GM21528 (cell line): ENCODE results near the gene IFITM1.
"Not testable (repeated sequence)": the region's sequence is repeated elsewhere in the genome, so short reads cannot be mapped to it uniquely, and the experiment has no call there.

Source experiments
- ATAC-seq: cut with Tn5 transposase; IDR thresholded peaks from one replicate; pipeline ENCODE4 v1.9.1; 2021; ENCODE audit warnings: mild to moderate bottlenecking, moderate library complexity; ENCODE audit not compliant: unreplicated experiment, low FRiP score

The IFITM1 gene

DNA sequence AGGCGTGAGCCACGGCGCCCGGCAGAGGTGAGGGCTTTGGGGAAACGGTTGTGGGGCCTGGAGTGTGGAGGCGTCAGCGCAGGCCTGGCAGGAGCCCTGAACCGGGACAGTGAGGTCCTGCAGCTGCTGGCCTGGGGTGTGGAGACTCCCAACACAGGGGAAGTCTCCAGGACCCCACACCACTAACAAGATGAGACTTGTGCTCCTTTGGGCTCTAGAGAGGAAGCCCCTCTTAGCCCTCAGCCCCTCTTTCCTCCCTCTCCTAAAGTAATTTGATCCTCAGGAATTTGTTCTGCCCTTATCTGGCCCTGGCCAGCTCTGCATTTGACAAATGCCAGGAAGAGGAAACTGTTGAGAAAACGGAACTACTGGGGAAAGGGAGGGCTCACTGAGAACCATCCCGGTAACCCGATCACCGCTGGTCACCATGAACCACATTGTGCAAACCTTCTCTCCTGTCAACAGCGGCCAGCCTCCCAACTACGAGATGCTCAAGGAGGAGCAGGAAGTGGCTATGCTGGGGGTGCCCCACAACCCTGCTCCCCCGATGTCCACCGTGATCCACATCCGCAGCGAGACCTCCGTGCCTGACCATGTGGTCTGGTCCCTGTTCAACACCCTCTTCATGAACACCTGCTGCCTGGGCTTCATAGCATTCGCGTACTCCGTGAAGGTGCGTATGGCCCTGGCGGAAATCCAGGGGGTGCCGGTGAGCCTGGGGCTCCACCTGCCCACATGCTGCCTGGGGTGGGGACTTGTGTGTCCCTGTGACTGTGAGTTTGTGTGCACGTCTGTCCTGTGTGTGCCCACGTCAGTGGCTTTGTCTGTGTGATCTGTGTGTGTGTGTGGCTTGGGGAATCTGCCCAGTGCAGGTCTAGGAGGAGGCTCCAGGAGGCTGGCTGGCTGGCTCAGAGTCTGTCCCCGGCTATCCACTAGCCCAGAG lies 5.8 kb upstream of the IFITM1 start, which contains the start of gene IFITM2:
Gene IFITM2, plus strand, starts transcription at position 51 of the 943 bp plus-strand sequence. Its CDS starts 377 bp downstream, at position 428.
- ATAC-seq: not testable (repeated sequence)

DNA sequence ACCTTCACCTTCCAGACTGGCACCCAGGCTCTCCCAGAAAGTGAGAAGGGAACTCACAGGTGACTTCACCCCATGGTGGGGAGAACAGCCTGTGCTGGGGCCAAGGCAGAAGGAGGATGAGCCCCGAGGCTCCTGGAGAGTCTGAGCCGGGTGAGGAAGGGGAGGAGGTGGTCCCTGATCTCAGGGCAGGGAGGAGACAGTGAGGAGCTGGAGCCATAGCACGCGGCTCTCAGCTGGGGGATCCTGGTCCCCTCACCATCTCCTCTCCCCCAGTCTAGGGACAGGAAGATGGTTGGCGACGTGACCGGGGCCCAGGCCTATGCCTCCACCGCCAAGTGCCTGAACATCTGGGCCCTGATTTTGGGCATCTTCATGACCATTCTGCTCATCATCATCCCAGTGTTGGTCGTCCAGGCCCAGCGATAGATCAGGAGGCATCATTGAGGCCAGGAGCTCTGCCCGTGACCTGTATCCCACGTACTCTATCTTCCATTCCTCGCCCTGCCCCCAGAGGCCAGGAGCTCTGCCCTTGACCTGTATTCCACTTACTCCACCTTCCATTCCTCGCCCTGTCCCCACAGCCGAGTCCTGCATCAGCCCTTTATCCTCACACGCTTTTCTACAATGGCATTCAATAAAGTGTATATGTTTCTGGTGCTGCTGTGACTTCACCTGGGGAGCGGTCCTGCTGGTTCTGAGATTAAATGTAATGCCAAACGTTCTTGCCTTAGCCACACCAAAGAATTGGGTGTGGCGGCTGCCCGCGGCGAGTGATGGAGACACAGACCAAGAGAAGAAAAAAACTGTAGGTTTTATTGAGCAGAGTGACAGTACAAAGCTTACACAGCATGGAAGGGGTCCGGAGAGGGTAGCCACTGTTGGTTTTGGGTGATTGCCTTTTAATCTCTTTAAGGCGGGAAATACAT lies 4.8 kb upstream of the IFITM1 start:
- ATAC-seq: not testable (repeated sequence)

DNA sequence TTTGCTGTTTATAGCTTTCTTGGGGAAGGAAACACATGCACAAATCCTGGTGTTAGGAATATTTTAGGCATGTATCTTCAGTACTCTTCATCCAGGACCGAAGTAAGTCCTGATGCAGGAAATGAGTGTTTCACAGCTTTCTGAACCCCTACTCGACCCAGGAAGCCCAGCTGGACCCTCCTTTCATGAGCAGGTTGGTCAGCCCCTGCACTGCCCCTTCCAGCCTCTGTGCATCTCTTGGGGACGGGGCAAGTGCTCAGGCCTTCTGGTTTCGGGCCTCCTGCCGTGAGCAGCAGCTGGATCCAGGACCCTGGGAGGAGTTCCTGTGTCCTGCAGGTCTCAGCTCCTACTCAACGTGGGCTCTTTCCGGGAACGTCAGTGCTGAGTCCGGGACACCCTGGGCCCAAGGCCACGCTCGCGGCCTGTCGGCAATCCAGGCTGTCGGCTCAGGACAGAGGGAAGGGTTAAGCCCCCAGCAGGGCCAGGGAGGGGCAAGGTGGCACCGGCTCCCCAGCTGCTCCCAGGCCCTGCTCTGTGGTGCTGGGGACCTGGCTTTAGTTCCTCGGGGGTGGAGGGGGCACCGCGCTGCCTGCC lies 3.8 kb upstream of the IFITM1 start:
- not testable (repeated sequence) for ATAC-seq

DNA sequence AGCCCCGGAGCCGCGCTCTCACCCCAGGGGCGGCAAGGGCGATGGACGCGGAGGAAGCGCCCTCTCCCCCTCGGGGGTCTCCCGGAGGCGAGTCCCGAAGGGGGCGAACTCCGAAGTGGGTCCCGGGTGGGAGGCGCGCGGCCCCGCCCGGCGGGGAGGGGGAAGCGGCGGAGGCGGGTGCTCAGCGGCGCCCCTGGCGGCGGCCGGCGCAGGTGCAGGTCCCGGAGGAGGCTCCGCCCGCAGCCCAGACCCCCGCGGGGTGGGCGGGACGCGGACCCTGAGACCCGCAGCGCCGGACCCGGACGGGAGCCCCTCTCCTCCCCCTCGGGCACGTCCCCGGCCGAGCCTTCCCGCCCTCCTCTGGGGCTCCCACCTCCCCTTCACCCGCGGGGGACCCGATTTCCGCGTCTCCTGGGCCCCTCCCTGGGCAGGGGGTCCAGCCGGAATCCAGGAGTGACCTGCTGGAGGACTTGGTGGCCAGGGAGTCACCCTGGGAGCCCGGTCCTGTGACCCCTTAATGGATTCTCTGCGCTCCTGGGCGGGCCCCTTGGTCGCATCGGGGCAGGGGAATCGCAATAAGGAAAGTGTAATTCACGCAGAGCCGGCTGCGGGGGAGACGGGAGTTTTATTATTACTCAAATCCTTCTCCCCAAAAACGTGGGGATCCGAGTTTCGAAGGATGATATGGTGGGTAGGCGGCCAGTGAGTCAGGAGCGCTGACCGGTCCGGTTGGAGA lies 2.7 kb upstream of the IFITM1 start:
- ATAC-seq: not testable (repeated sequence)

DNA sequence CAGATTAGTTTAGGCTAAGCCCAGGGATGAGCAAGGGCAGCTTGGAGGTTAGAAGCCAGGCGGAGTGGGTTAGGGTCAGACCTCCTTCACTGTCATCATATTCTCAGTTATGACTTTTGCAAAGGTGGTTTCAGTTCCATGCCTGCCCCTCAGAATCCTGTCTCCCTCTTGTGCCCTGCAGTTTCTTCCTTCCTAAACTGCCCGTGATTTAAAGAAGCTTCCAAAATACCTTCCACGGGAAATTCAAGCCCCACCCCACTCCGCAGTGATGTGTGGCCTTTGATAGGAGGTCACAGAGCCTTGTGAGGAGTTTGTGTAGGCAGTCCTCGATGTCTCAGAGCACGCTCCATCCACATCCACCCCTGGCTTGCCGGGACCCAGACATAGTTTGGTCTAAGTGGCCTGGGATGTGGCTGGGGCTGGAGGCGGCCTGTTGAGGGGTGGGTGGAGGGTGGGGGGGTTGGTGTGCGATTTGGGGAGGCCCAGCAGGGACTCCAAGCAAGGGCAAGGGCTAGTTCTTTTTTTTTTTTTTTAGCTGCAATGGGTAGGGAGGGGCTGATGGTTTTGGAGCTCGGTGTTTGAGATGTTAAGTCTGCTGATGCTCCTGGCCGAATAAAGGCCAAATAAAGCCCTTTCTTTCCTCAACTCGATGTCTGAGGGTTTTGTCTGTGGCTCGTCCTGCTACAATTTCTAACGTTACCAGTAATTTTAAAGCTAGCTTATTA lies 1.6 kb upstream of the IFITM1 start:
- ATAC-seq: no peak

DNA sequence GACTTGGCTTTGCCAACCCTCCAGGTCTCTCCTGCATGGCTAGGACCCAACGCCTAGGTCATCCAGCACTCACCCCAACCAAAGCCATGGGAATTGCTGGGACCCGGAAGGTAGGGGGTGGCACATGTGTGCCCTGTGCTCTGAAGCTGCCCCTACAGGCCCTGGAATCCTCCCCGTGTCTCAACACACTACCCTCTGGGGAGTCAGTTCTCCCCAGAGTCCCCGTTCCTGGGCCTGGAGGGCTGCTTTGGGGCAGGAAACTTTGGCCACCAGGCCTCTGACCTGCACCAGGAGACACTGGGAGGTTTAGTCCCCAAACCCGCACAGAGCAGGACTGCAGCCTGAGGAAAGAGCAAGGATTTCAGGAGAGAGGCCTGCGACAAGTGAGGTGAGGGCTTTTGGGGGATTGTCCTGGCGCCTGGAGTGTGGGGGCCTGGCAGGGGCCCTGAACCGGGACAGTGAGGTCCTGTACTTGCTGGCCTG lies 495 bp upstream of the IFITM1 start:
- no peak for ATAC-seq

DNA sequence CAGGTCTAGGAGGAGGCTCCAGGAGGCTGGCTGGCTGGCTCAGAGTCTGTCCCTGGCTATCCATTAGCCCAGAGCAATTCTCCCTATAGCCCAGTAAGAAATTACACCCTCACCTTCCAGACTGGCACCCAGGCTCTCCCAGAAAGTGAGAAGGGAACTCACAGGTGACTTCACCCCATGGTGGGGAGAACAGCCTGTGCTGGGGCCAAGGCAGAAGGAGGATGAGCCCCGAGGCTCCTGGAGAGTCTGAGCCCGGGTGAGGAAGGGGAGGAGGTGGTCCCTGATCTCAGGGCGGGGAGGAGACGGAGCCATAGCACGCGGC lies 675 bp downstream of the IFITM1 start:
- ATAC-seq: not testable (repeated sequence)

DNA sequence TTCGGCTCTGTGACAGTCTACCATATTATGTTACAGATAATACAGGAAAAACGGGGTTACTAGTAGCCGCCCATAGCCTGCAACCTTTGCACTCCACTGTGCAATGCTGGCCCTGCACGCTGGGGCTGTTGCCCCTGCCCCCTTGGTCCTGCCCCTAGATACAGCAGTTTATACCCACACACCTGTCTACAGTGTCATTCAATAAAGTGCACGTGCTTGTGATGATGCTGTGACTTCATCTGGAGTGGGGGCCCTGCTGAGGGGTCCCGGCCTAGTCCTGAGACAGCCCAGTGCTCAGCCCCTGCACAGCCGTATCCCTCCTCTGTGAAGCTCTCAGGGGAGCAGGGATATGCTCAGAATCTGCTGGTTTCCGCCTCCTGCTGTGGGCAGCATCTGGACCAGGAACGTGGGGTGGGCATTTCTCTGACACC lies 1.2 kb downstream of the IFITM1 start:
- no peak for ATAC-seq

DNA sequence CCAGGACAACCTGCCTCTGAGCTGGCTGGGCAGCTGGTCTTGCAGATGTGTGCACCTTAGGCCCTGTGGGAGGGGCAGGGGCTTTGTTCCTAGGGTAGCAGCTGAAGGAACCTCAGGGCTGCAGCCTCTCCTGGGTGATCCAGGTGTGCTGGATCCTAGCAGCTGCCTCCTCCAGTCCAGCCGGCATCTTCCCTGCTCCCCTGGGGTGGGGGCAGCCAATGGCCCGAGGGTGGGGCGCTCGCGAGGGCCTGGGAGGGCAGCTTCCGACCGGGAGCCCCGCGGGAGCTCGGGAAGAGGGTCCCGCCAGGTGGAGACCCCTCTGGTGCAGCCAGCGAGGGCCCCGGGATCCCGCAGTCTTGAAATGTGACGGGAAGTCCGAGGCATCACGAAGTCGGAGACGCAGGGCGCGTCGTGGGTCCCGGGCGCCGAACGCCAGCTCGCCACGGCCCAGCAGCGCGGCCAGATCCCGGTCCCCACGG lies 1.7 kb downstream of the IFITM1 start:
- ATAC-seq: no peak

DNA sequence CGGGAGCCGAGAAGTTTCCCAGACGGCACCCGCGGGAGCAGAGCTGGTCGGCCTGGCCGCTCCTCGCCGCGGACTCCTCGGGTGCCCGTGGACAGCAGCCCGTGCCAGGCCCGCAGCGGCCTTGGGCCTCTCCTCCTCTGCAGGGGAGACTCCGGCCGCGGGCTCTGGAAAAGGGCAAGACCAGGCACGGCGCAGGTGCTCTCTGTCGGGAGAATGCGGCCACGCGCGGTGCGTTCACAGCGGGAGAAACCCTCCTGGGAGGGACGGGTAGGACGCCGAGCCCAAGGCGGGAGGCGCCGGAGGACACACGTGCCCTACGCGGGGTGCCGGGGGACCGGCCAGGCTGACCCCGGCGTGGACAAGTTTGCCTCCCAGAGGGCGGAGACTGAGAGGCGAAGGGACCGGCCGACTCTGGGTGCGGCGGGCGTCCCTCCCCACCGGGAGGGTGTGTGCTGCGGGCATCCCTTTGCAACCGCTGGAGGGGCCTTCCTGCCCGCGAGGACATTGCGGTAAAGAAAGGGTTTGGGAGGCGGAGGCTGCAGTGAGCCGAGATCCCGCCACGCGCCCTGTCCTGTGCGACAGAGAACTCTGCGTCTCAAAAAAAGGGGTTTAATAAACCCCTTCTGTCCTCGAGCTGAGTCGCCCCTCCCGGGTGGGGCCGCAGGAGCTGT lies 2.3 kb downstream of the IFITM1 start:
- no peak for ATAC-seq

DNA sequence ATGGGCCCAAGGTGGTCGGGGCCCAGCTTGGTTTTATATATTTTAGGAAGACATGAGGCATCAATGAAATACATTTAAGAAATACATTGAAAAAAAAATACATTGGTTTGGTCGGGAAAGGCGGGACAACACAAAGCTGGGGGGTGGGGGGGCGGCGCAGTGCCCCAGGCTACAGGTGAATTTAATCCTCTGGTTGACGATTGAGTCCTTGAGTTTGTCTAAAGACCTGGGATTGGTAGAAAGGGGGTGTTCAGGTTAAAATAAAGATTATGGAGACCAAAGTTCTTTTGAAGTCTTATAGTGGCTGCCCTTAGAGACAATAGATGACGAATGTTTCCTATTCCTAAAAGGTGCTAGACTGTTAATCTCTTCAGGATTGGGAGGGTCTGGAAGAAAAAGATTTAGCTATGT lies 3.1 kb downstream of the IFITM1 start:
- ATAC-seq: no peak

DNA sequence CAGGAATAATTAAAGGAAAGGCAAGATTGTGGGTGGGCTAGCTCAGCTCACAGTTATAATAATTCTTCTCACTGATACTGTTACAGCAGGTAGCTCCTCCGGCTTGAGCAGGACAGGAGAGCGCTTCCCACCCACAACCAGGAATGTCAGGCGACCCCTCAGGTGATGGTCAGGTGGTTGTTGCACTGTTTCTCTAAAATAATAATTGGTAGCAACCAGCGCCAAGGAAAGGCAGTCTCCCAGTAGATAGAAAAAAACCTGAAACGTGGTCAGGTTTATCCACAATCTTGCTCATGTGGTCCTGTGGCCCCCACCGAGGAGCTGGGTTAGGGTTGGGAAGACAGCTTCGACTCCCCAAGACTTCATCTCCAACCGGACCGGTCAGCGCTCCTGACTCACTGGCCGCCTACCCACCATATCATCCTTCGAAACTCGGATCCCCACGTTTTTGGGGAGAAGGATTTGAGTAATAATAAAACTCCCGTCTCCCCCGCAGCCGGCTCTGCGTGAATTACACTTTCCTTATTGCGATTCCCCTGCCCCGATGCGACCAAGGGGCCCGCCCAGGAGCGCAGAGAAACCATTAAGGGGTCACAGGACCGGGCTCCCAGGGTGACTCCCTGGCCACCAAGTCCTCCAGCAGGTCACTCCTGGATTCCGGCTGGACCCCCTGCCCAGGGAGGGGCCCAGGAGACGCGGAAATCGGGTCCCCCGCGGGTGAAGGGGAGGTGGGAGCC lies 4.0 kb downstream of the IFITM1 start:
- ATAC-seq: not testable (repeated sequence)

DNA sequence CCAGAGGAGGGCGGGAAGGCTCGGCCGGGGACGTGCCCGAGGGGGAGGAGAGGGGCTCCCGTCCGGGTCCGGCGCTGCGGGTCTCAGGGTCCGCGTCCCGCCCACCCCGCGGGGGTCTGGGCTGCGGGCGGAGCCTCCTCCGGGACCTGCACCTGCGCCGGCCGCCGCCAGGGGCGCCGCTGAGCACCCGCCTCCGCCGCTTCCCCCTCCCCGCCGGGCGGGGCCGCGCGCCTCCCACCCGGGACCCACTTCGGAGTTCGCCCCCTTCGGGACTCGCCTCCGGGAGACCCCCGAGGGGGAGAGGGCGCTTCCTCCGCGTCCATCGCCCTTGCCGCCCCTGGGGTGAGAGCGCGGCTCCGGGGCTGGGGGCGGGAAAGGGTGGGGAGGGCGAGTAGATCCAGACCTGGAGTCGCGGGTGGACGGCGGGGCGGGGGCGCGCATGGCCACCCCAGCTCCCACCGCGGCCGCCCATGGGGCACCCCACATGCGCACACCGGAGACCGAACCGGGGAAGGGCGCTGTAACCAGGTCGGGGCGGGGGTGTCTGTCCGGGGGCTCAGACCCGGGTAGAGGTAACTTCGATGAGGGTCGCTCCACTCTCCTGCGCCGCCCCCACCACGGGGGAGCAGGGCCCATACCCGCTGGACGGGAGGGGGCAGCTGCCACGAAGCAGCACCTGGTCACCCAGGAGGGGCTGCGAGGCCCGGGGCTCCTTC lies 4.7 kb downstream of the IFITM1 start:
- ATAC-seq: not testable (repeated sequence)

DNA sequence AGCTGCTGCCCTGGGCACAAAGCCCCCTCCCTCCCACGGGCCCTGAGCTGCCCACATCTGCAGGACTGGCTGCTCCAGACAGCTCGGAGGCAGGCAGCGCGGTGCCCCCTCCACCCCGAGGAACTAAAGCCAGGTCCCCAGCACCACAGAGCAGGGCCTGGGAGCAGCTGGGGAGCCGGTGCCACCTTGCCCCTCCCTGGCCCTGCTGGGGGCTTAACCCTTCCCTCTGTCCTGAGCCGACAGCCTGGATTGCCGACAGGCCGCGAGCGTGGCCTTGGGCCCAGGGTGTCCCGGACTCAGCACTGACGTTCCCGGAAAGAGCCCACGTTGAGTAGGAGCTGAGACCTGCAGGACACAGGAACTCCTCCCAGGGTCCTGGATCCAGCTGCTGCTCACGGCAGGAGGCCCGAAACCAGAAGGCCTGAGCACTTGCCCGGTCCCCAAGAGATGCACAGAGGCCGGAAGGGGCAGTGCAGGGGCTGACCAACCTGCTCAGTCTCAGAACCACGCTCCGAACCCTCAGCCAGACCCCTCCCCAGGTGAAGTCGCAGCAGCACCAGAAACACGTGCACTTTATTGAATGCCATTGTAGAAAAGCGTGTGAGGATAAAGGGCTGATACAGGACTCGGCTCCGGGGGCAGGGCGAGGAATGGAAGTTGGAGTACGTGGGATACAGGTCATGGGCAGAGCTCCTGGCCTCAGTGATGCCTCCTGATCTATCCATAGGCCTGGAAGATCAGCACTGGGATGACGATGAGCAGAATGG lies 5.5 kb downstream of the IFITM1 start:
- ATAC-seq: not testable (repeated sequence)

DNA sequence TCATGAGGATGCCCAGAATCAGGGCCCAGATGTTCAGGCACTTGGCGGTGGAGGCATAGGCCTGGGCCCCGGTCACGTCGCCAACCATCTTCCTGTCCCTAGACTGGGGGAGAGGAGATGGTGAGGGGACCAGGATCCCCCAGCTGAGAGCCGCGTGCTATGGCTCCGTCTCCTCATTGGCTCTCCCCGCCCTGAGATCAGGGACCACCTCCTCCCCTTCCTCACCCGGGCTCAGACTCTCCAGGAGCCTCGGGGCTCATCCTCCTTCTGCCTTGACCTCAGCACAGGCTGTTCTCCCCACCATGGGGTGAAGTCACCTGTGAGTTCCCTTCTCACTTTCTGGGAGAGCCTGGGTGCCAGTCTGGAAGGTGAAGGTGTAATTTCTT lies 6.0 kb downstream of the IFITM1 start:
- not testable (repeated sequence) for ATAC-seq

DNA sequence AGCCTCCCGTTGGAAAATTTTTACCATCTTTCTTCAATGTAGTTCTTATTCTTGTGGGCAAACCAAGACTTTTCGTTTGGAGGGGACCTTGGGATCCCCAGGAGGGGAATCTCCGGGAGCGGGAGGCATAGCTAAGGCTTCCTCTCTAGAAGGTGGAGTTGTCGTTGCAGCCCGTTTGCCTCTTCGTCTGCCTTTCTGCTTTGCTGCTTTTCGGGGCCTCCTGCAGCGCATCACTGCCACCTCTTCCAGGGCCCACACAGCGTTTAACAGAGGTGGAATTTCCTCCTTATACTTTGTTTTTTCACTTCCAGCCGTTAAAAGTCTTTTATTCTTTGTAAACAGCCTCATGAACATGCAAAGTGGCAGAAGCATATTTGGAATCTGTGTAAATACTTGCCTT lies 10.3 kb downstream of the IFITM1 start:
- ATAC-seq: no peak
